Endothelial cell of umbilical vein (primary cell): ENCODE results near the gene CMPK2. TPM values are rescaled to one million over a fixed set of nuclear protein-coding genes. Genes with fewer than 3 reads are reported as not detected.

Source experiments
- BruUV-seq: library from RNA; stranded (reverse); fragments of 400-500 nt; replicated peaks from 2 replicates; lab custom pipeline; 2021; lab: Mats Ljungman, UMichigan
- CTCF ChIA-PET: fragments of 300-600, 350-600 bp; sonication (Branson Sonifier 250); formaldehyde crosslinking; loops from one replicate; lab custom pipeline; 2021; ENCODE audit warnings: antibody characterized with exemption, inconsistent platforms; lab: Charles Lee
- POLR2A ChIA-PET: fragments of 300-600, 350-600 bp; sonication (Branson Sonifier 250); formaldehyde crosslinking; loops from one replicate; lab custom pipeline; 2021; ENCODE audit warnings: antibody characterized with exemption, inconsistent platforms; lab: Charles Lee
- DNase-seq: peaks from one replicate; pipeline ENCODE4 v3.0.0-alpha.2; 2011; ENCODE audit warnings: low read depth, low spot score
- FAIRE-seq: peaks from 2 replicates; lab custom pipeline; 2011; peaks lifted over from hg19 to GRCh38; lab: Jason Lieb, UNC
- H2AFZ ChIP-seq: 2 replicates; pipeline ENCODE4 v1.6.0; 2012; ENCODE audit warnings: low read depth, low read length, control low read depth, inconsistent platforms
- H3K27ac ChIP-seq: 2 replicates; pipeline ENCODE4 v1.5.1; 2011; ENCODE audit warnings: low read depth, mild to moderate bottlenecking, control low read depth, low read length, moderate library complexity; ENCODE audit not compliant: insufficient read depth
- H3K27me3 ChIP-seq, 2 experiments: 2 replicates each; pipeline versions ENCODE4 v1.6.0 to v1.6.1; 2011; ENCODE audit warnings: low read length in 2 of 2, mixed read lengths in 1 of 2; ENCODE audit not compliant: control insufficient read depth in 2 of 2, insufficient read depth in 2 of 2
- H3K36me3 ChIP-seq, 2 experiments: 2 replicates in 1 of 2; 3 replicates in 1 of 2; pipeline ENCODE4 v1.5.1; 2011; ENCODE audit warnings: low read length in 2 of 2, mild to moderate bottlenecking in 1 of 2, moderate library complexity in 1 of 2; ENCODE audit not compliant: control insufficient read depth in 2 of 2, insufficient read depth in 2 of 2; ENCODE audit errors: extremely low read depth in 1 of 2
- H3K4me1 ChIP-seq: 3 replicates; pipeline ENCODE4 v1.5.1; 2011; ENCODE audit warnings: mild to moderate bottlenecking, low read length; ENCODE audit not compliant: control insufficient read depth, insufficient read depth; ENCODE audit errors: extremely low read depth
- H3K4me2 ChIP-seq: 2 replicates; pipeline ENCODE4 v1.6.1; 2011; ENCODE audit warnings: low read length, control low read depth, mixed read lengths; ENCODE audit not compliant: insufficient read depth
- H3K4me3 ChIP-seq, 3 experiments: fragments of 200-600 bp in 1 of 3; sonication (generic), shearing (Covaris generic) in 1 of 3; replicated peaks in 1 of 3; 2 replicates each; pipeline ENCODE4 v1.5.1; 2011 to 2016; ENCODE audit warnings: control low read depth in 3 of 3, low read length in 3 of 3, mild to moderate bottlenecking in 2 of 3, inconsistent platforms in 1 of 3, low read depth in 1 of 3, moderate library complexity in 1 of 3; ENCODE audit not compliant: insufficient read depth in 1 of 3
- H3K79me2 ChIP-seq: 2 replicates; pipeline ENCODE4 v1.6.0; 2012; ENCODE audit warnings: low read length, inconsistent platforms; ENCODE audit not compliant: control insufficient read depth, insufficient read depth
- H3K9ac ChIP-seq: replicated peaks from 2 replicates; pipeline ENCODE3; 2011; ENCODE audit warnings: low read length, control low read depth; ENCODE audit not compliant: insufficient read depth; ENCODE audit errors: extremely low read depth
- H3K9me1 ChIP-seq: replicated peaks from 3 replicates; pipeline ENCODE4 v1.6.0; 2011; ENCODE audit warnings: mild to moderate bottlenecking, low read length; ENCODE audit not compliant: control insufficient read depth, insufficient read depth; ENCODE audit errors: extremely low read depth
- H3K9me3 ChIP-seq: replicated peaks from 2 replicates; pipeline ENCODE4 v1.5.1; 2012; ENCODE audit warnings: low read length, inconsistent platforms; ENCODE audit not compliant: control insufficient read depth, insufficient read depth
- H4K20me1 ChIP-seq: replicated peaks from 2 replicates; pipeline ENCODE3; 2011; ENCODE audit warnings: mild to moderate bottlenecking, low read length; ENCODE audit not compliant: control insufficient read depth, insufficient read depth; ENCODE audit errors: extremely low read depth
- CTCF ChIP-seq, 2 donors: IDR thresholded peaks; 1 replicate in 1 of 2; 2 replicates in 1 of 2; pipeline ENCODE4 v1.5.1; 2011; ENCODE audit warnings: low read length in 2 of 2, mild to moderate bottlenecking in 2 of 2, moderate library complexity in 2 of 2, control low read depth in 1 of 2, inconsistent platforms in 1 of 2, low read depth in 1 of 2; ENCODE audit not compliant: insufficient read depth in 1 of 2; ENCODE audit errors: extremely low read depth in 1 of 2
- EZH2 ChIP-seq: IDR thresholded peaks from 2 replicates; pipeline ENCODE4 v1.6.1; 2012; ENCODE audit warnings: borderline replicate concordance, low read depth, mild to moderate bottlenecking, moderate library complexity, low read length, inconsistent platforms; ENCODE audit not compliant: severe bottlenecking
- FOS ChIP-seq: IDR thresholded peaks from 2 replicates; pipeline ENCODE4 v1.6.1; 2011; ENCODE audit warnings: mild to moderate bottlenecking, low read length, moderate library complexity, borderline replicate concordance; ENCODE audit not compliant: insufficient read depth
- GATA2 ChIP-seq: IDR thresholded peaks from 2 replicates; pipeline ENCODE4 v1.7.0; 2011; ENCODE audit warnings: low read depth, mild to moderate bottlenecking, moderate library complexity, mixed read lengths, low read length; ENCODE audit not compliant: insufficient read length, insufficient read depth
- JUN ChIP-seq: IDR thresholded peaks from 2 replicates; pipeline ENCODE4 v1.6.1; 2011; ENCODE audit warnings: borderline replicate concordance, low read depth; ENCODE audit not compliant: insufficient read length, insufficient read depth
- MAX ChIP-seq: IDR thresholded peaks from 2 replicates; pipeline ENCODE4 v1.6.1; 2011; ENCODE audit not compliant: insufficient read depth, insufficient read length
- MYC ChIP-seq: IDR thresholded peaks from one replicate; pipeline ENCODE4 v1.6.1; 2011; ENCODE audit warnings: mild to moderate bottlenecking, low read depth, low read length
- POLR2A ChIP-seq: IDR thresholded peaks from 2 replicates; pipeline ENCODE4 v1.6.1; 2012; ENCODE audit warnings: low read depth, mild to moderate bottlenecking, control low read depth, low read length
- POLR2AphosphoS5 ChIP-seq: IDR thresholded peaks from 2 replicates; pipeline ENCODE4 v1.6.1; 2012; ENCODE audit warnings: low read depth, mild to moderate bottlenecking, control low read depth, low read length, moderate library complexity; ENCODE audit not compliant: insufficient read depth
- dilution Hi-C: fragments of 300-500 bp; cut with MboI; formaldehyde crosslinking; loops from one replicate; pipeline ENCODE4 v1.15.0; 2019; ENCODE audit warnings: low sequenced_read_pairs; ENCODE audit not compliant: extremely low pct_ligation_motif_present
- intact Hi-C: fragments of 100-400 bp; cut with micrococcal nuclease; formaldehyde crosslinking; loops from one replicate; pipeline ENCODE4 v1.10.0; 2022
- polyA plus RNA-seq, 4 experiments: library from polyadenylated mRNA; depleted of rRNA in 3 of 4; stranded (reverse) in 3 of 4; unstranded in 1 of 4; fragments of >200 nt; gene quantifications; 2 replicates each; pipeline versions ENCODE4 v1.2.1 to v1.2.3, GENCODE V29; 2011 to 2012; ENCODE audit warnings: missing spikeins in 1 of 4
- total RNA-seq: library from RNA; stranded (reverse); gene quantifications from 2 replicates; pipeline ENCODE4 v1.2.3, GENCODE V29; 2021

The CMPK2 gene
- total and polyA plus RNA-seq, 2 donors (not counting 3 experiments of a cell fraction or from before 2014, with no cell fraction given), result 0.15 to 0.69 TPM

DNA sequence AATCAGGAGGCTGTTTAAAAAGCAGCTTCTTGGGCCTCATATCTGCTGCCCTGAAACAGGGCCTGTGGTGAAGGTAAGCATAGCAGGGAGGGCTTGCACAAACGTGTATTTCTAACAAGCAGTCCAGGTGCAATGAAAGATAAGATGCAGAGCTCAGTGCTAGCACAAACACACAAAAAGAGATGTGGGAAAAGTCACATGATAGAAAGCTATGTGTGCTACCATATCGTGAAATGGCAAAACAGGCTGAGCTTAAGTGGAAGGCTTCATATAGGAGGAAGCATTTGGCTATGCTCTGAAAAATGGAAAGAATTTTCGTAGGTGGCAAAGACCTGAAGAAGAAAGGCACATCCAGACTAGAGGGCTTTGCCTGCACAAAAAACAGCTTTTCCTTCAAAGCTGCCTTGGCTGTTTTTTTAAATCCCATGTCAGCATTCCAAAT is 22.1 kb upstream of the CMPK2 start:
- no peak overlapping the region for H2AFZ ChIP-seq
- no peaks in the 10 kb centered on the region for H4K20me1 ChIP-seq
- ChIA-PET CTCF (interaction anchor here (1.1 to 1.5 kb wide), 3 partner anchors 9 to 156 kb away, joined by 3 to 10 read pairs (median 3); no protein-coding TSS in a partner anchor), POLR2A (no interaction called here)
- no peak for DNase-seq
- H3K4me3 ChIP-seq, result no peak overlapping the region
- H3K27ac ChIP-seq, result no peak overlapping the region
- H3K9me1 ChIP-seq, result no peaks in the 10 kb centered on the region
- intact Hi-C loops (no loop called here), dilution Hi-C loops (no loop called here)
- no peak for FAIRE-seq
- no peaks in the 10 kb centered on the region for H3K27me3 ChIP-seq
- TF ChIP-seq POLR2AphosphoS5 (no peak), MYC (no peak), FOS (no peak), MAX (no peak)
- no peak overlapping the region for H3K9ac ChIP-seq
- H3K4me1 ChIP-seq, result no peaks in the 10 kb centered on the region
- BruUV-seq, result no TSS peak
- no peaks in the 10 kb centered on the region for H3K36me3 ChIP-seq
- no peak overlapping the region for H3K4me2 ChIP-seq
- H3K9me3 ChIP-seq, result no peaks in the 10 kb centered on the region
- H3K79me2 ChIP-seq, result no peaks in the 10 kb centered on the region

GRCh38 chr2:6885968-6886367 is 20.3 kb upstream of the CMPK2 start:
- FAIRE-seq (no peak), DNase-seq (no peak)
- no peak for TF ChIP-seq POLR2AphosphoS5
- no peak for TF ChIP-seq FOS
- no peak for TF ChIP-seq EZH2
- TF ChIP-seq MAX, result no peak
- TF ChIP-seq JUN, result no peak
- TF ChIP-seq POLR2A, result no peak
- no peak for TF ChIP-seq GATA2
- no peak for TF ChIP-seq MYC
- no peak for TF ChIP-seq CTCF (IDR thresholded peaks at IDR 0.05; ENCODE audit: extremely low read depth in 1 of 2, insufficient read depth in 1 of 2, low read depth in 1 of 2, low read length in 2 of 2)
- Histone ChIP-seq H3K36me3 (no peaks in the 10 kb centered on the region), H4K20me1 (no peaks in the 10 kb centered on the region), H3K9ac (no peak overlapping the region), H2AFZ (no peak overlapping the region), H3K27me3 (no peaks in the 10 kb centered on the region), H3K4me2 (no peak overlapping the region), H3K9me1 (no peaks in the 10 kb centered on the region), H3K4me1 (no peaks in the 10 kb centered on the region), H3K9me3 (no peaks in the 10 kb centered on the region), H3K4me3 (no peak overlapping the region), H3K27ac (no peak overlapping the region), H3K79me2 (no peaks in the 10 kb centered on the region)
- intact Hi-C loops, result no loop called here
- dilution Hi-C loops, result no loop called here
- POLR2A ChIA-PET, result no interaction called here
- no TSS peak for BruUV-seq
- CTCF ChIA-PET, result no interaction called here
